ENCODE data around the gene SH3BP2. TPM values are rescaled to one million over a fixed set of nuclear protein-coding genes. Genes with fewer than 3 reads are reported as not detected.

SH3BP2 gene
- polyA plus RNA-seq, 1 of the 3 experiments (the other 2 are of a cell fraction), result 25.2 TPM

DNA sequence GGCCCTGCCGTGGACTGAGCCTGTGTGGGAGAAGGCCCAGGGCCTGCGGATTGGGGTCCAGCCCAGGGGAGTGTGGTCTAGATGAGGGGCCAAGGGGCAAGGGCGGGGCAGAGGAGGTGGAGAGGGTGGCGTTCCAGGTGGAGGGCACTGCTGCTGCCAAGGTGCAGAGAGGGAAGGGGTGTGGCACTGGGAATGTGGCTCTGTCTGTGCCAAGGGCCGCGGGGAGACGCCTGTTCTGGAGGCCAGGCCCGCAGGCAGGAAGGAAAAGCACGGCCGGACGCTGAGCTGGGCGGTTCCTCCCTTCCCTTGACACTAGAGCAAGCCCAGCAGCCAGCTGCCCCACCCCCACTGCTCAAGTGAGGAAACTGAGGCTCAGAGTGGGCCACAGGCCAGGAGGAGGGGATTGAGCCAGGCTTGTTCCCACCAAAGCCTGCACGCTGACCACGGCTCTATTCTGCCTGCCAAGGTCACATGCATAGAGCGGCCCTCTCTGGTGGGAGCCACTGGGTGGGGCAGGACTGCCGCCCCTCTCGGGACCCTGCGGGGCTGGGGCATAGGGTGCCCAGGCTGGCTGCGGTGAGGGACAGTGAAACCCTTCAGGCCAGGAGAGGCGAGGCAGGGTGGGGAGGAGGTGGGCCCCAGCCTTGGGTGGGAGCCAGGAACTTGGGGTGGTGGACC is 13.0 kb downstream of the SH3BP2 start:
- H3K4me2 ChIP-seq, result no peak overlapping the region
- TF ChIP-seq CHD2 (IDR thresholded peaks at IDR 0.05; ENCODE audit: low read length, partially characterized antibody) (no peak), FOXJ3 (CRISPR knock-in tag; IDR thresholded peaks at IDR 0.05) (no peak), MAX (IDR thresholded peaks at IDR 0.05; ENCODE audit: low read depth) (no peak), FOXM1 (IDR thresholded peaks at IDR 0.05; ENCODE audit: low read depth) (no peak), MXI1 (IDR thresholded peaks at IDR 0.05; ENCODE audit: low read depth, low read length) (no peak), SMC3 (IDR thresholded peaks at IDR 0.05; ENCODE audit: low read depth, low read length) (no peak), SIN3A (IDR thresholded peaks at IDR 0.05; ENCODE audit: borderline replicate concordance, low read depth, low read length) (no peak), REST (IDR thresholded peaks at IDR 0.05; ENCODE audit: low read depth, low read length) (no peak), RCOR1 (IDR thresholded peaks at IDR 0.05; ENCODE audit: low read length) (no peak), FOSL2 (IDR thresholded peaks at IDR 0.05; ENCODE audit: borderline replicate concordance, low read depth) (no peak), RXRA (IDR thresholded peaks at IDR 0.05; ENCODE audit: borderline replicate concordance, low read depth) (no peak), PBX3 (IDR thresholded peaks at IDR 0.05) (no peak), MEF2A (IDR thresholded peaks at IDR 0.05; ENCODE audit: borderline replicate concordance, low read depth) (no peak)
- TF ChIP-seq, protein P1, sequence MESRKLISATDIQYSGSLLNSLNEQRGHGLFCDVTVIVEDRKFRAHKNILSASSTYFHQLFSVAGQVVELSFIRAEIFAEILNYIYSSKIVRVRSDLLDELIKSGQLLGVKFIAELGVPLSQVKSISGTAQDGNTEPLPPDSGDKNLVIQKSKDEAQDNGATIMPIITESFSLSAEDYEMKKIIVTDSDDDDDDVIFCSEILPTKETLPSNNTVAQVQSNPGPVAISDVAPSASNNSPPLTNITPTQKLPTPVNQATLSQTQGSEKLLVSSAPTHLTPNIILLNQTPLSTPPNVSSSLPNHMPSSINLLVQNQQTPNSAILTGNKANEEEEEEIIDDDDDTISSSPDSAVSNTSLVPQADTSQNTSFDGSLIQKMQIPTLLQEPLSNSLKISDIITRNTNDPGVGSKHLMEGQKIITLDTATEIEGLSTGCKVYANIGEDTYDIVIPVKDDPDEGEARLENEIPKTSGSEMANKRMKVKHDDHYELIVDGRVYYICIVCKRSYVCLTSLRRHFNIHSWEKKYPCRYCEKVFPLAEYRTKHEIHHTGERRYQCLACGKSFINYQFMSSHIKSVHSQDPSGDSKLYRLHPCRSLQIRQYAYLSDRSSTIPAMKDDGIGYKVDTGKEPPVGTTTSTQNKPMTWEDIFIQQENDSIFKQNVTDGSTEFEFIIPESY (IDR thresholded peaks at IDR 0.05; ENCODE audit: borderline replicate concordance, low read depth), result no peak
- peak overlapping the region in 1 of 2 experiments; percentile 47; a peak in 1 of 4 replicates for H3K27ac ChIP-seq (ENCODE audit: low read depth in 2 of 2, low read length in 1 of 2)
- ChIA-PET POLR2A (no interaction called here), CTCF (no interaction called here)
- no peaks in the 10 kb centered on the region for H3K79me2 ChIP-seq (ENCODE audit: insufficient read depth)
- no peaks in the 10 kb centered on the region for H3K9me3 ChIP-seq
- no peaks in the 10 kb centered on the region for H3K27me3 ChIP-seq (ENCODE audit: insufficient read depth)
- no peaks in the 10 kb centered on the region for H3K36me3 ChIP-seq (replicated peaks in 1 of 2; ENCODE audit: control insufficient read depth in 1 of 2, insufficient read depth in 2 of 2, low read length in 1 of 2)
- H2AFZ ChIP-seq (ENCODE audit: low read depth), result no peak overlapping the region
- no peak for DNase-seq
- H3K4me3 ChIP-seq (ENCODE audit: low read depth in 2 of 2, low read length in 1 of 2), result no peak overlapping the region
- H3K9me2 ChIP-seq, result no peaks in the 10 kb centered on the region
- H3F3A ChIP-seq (replicated peaks; ENCODE audit: insufficient read depth), result peaks cover 4% of the 10 kb centered on the region
- H4K20me1 ChIP-seq (ENCODE audit: insufficient read depth), result no peaks in the 10 kb centered on the region
- H3K4me1 ChIP-seq (ENCODE audit: control insufficient read depth in 1 of 2, insufficient read depth in 2 of 2, low read depth in 1 of 2, low read length in 1 of 2), result peaks cover 0 to 50% of the 10 kb centered on the region in 2 experiments; a peak in 1 of 4 replicates
- H3K9ac ChIP-seq, result no peak overlapping the region
- 92% methylated on average over 11 of the region's 20 CpGs for WGBS (ENCODE audit: low lambda C conversion rate)

Measured in SK-N-SH (cell line).